22Rv1 (cell line): Measurements from ENCODE around the gene ACTBL2.

Source experiments
- ZFX ChIP-seq: fragments of 450-650 bp; IDR thresholded peaks from 2 replicates; pipeline ENCODE4 v1.6.1; 2017; ENCODE audit warnings: antibody characterized with exemption, borderline replicate concordance
- TF ChIP-seq, protein P1 (sequence below): fragments of 450-650 bp; IDR thresholded peaks from 2 replicates; pipeline ENCODE4 v1.5.1; 2017; ENCODE audit warnings: mild to moderate bottlenecking

GRCh38 chr5:57509501-57510260 is 27.1 kb upstream of the ACTBL2 start:
- TF ChIP-seq, protein P1, sequence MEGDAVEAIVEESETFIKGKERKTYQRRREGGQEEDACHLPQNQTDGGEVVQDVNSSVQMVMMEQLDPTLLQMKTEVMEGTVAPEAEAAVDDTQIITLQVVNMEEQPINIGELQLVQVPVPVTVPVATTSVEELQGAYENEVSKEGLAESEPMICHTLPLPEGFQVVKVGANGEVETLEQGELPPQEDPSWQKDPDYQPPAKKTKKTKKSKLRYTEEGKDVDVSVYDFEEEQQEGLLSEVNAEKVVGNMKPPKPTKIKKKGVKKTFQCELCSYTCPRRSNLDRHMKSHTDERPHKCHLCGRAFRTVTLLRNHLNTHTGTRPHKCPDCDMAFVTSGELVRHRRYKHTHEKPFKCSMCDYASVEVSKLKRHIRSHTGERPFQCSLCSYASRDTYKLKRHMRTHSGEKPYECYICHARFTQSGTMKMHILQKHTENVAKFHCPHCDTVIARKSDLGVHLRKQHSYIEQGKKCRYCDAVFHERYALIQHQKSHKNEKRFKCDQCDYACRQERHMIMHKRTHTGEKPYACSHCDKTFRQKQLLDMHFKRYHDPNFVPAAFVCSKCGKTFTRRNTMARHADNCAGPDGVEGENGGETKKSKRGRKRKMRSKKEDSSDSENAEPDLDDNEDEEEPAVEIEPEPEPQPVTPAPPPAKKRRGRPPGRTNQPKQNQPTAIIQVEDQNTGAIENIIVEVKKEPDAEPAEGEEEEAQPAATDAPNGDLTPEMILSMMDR, result no peak
- TF ChIP-seq ZFX, result no peak
